DMS 273 treated with DMSO at 0.1 percent for 48 hours (cell line): Measurements from ENCODE around the gene SH2D6.

Experiments used
- DNase-seq: peaks from one replicate; lab custom pipeline; 2025; lab: John Stamatoyannopoulos, UW

The SH2D6 gene

DNA sequence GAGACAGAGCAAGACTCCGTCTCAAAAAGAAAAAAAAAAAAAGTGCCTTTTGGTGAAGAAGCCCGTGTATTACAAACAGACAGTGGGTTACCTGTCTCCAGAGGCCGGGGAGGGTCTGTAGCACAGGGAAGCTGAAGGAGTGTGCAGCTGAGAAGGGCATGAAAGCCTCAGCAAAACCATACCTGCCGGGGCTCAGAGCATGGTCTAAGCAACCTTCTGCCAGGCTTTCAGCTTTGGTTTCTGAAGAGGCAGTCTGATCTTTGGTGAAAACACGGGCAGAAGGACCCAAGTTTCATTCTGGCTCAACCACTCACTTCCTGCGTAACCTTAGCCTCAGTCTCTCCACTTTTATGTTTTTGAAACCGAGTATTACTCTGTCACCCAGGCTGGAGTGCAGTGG is 21.5 kb downstream of the SH2D6 start:
- DNase-seq: no peak

- no peak for DNase-seq
These were observed 22.2 kb downstream of the SH2D6 start for GRCh38 chr2:85440729-85441128.

DNA sequence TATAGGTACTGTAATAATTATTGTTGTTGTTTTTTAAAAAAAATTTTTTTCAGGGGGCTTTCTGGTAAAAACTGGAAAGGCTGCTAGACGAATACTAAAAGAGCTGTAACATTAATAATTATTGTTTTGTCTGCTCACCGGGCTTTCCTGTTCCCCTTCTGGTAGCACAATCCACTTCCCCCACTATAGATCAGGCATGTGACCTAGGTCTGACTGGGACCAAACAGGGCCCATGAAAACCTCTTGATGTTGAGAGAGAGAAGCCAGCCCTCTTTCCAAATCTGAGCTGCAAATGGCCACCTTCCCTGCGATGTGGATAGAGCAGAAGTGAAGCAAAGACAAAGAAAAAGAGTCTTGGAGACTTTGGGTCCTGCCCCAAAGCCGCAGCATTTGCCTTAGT is 23.4 kb downstream of the SH2D6 start:
- DNase-seq: no peak

DNA sequence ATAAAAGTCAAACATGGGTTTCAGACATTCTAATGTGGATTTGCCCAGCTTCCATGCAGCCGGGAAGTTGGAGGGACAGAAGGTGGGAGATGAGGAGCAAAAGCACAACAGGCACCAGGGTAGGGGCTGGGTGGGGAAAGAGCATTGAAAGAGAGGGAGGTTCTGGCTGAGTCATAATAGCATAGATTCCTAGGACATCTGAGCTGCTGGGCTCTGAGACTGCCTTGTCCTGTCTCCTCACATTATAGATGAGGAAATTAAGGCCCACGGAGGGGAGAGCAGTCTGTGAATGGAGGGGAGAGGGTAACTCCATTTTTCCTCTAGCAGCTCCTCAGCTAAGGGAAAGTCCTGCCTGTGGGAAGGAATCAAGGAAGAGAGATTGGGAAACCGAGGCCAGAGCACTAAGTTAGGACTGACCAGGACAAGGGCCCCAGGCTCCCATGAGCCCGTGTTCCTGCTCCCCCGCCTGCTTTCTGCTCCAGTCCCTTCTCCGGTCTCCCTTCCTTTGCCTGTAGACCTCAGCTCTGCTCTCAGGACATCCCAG is 26.2 kb downstream of the SH2D6 start:
- no peak for DNase-seq

DNA sequence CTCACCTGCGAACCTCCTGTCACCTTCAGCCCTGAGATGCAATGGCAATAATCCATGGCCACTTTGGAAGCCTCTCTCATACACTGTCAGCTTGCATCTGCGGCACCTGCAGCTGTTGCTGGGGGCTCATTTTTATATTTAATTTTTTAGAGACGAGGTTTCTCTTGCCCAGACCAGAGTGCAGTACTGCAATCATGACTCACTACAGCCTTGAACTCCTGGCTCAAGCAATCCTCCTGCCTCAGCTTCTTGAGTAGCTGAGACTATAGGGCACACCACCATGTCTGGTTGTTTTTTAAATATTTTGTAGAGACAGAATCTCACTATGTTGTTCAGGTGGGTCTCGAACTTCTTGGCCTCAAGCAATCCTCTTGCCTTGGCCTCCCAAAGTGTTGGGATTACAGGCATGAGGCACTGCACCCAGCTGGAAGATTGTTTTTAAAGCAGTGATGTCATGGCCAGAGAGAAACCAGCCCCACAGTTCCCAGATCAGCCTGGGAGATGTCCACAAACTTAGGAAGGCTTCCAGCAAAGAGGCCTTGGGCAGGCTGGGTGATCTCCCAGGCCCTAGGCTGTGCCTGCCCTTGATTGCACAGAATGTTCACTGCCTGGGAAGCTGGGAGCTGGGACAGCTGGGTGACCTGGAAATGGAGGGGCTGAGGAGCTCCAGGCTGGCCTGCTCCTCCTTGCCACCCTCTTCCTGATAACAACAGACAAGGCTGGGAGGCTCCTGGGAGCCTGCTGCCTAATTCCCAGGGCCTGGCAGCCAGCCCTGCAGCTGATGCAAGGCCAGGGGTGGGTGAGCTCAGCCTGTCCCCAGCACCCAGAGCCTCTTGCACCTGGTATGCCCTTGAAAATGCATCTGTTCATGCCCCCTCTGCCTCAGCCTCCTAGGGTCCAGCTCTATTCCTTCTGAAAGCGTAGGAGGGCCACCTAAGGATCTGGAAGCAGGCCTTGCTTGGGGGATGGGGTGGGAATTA is 27.1 kb downstream of the SH2D6 start:
- DNase-seq: peak; percentile 35

DNA sequence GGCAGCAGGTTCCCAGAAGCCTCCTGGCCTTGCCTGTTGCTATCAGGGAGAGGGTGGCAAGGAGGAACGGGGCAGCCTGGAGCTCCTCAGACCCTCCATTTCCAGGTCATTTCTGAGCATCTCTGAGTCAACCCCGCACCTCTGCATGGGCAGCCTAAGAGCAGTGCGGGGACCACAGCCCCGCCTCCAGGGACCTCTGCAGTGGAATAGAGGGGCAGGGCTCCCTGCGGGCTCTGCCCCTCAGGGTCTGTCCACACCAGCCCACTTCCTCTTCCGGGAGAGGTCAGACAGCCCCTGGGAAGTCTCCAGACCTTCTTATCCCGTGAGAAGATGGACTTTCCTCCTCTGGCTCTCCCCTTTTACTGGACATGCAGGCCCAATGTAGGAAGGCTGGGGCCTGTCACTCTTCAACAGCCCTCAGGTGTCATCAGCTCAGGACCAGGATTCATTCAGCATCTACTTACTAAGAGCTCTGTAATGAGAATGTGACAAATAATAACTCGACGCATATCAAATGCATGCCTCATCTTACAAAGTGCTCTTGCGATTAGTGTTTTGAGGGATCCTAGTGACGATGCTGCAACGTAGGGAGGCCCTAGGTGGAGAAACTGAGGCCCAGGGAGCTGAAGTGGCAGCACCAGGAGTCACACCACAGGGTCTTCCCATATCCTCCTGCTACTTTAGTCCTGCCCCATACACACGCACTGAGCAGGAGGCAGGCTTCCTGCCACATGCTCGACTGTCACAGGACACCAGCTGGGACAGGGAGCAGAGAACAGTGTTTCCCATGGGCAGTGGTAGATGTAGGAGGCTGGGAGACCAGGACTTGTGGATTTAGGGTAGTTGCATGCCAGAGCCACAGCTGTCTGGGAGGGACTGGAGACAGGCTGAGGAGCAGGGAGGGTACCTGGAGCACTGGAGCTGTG is 28.0 kb downstream of the SH2D6 start:
- DNase-seq: no peak

- DNase-seq: no peak
These were observed 28.7 kb downstream of the SH2D6 start for GRCh38 chr2:85447222-85447585.

DNA sequence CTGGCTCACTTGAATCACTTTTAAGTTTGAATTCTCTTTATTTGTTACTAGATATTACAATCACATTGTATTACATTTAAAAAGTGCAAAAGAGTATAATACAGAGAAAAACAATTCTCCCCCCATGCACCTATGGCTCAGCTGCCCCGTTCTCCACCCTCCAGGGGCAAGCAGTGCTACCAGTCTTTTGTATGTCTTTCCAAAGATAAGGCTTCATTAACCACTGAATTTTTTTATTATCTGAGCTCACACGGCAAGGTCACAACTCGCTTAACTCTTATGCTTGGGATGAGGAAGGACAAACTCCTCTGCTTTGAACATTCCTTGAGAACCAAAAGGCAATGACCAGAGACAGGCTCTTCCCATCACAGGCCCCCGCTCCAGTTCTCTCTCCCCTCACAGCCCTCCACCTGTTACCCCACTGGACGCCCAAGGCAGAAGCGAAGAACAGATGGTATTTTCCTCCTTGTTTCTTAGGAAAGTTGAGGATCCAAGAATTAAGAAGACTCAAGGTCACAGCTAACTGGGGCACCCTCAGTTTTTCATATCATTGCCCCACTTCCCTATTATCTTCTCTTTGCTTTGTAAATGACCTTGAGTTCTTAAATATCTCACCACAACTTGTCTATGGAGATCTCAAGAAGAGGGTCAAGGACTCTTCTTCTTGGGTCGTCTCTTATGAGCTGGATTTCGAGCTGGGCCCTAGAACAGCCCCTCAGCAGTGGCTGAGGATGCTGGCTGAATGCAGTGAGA is 30.1 kb downstream of the SH2D6 start:
- no peak for DNase-seq

DNA sequence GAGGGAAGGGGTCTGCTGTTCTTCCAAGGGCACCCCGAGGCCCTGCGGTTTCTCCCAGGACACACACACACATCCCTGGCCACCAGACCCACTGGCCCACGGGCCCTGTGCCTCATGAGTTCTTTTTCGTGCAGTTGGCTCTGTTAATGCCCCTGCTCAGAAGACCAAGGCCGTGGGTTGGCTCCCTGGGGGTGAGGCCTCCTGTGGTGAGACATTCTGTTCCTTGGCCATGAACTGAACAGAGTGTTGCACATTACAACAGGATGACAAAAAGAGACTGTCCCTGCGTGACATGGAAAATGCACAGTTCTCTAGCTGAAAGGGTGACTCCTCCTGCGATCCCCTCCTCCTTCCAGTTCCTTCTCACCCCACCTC is 30.7 kb downstream of the SH2D6 start:
- DNase-seq: no peak

DNA sequence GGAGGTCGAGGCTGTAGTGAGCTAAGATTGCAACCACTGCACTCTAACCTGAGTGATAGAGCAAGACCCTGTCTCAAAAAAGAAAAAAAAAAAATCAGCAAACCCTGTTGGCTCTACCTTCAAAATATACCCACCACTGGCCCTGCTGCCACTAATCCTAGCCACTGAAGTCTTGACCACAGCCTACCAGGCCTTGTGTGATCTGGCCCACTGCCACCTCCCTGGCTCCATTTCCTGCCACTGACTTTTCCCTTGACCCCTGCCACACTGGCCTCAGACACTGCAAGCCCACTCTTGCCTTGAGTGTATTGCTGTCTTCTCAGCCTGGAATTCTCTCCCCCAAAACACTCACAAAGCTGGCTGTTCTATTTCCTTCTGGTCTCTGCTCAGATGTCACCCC is 33.7 kb downstream of the SH2D6 start:
- DNase-seq: no peak

- no peak for DNase-seq
These were observed 35.1 kb downstream of the SH2D6 start for GRCh38 chr2:85453571-85453970.

GRCh38 chr2:85455552-85456090 is 37.1 kb downstream of the SH2D6 start:
- DNase-seq: no peak

DNA sequence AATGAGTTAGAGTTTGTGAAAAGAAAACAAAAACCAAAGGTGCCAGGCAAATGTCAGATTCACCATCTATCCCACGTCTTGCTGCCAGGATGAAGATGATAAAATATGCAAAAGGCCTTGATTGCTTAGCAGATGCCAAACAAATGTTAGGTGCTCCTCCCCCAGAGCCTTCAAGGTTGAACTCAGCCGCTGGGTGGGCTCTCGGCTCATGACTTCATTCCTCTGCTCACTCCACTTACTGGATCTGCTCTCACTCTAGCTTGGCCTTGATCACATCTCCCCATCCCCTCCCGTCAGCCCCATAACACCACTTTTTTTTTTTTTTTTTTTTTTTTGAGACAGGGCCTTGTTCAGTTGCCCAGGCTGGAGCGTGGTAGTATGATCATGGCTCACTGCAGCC is 38.5 kb downstream of the SH2D6 start:
- DNase-seq: no peak

GRCh38 chr2:85457877-85458316 is 39.4 kb downstream of the SH2D6 start:
- no peak for DNase-seq

DNA sequence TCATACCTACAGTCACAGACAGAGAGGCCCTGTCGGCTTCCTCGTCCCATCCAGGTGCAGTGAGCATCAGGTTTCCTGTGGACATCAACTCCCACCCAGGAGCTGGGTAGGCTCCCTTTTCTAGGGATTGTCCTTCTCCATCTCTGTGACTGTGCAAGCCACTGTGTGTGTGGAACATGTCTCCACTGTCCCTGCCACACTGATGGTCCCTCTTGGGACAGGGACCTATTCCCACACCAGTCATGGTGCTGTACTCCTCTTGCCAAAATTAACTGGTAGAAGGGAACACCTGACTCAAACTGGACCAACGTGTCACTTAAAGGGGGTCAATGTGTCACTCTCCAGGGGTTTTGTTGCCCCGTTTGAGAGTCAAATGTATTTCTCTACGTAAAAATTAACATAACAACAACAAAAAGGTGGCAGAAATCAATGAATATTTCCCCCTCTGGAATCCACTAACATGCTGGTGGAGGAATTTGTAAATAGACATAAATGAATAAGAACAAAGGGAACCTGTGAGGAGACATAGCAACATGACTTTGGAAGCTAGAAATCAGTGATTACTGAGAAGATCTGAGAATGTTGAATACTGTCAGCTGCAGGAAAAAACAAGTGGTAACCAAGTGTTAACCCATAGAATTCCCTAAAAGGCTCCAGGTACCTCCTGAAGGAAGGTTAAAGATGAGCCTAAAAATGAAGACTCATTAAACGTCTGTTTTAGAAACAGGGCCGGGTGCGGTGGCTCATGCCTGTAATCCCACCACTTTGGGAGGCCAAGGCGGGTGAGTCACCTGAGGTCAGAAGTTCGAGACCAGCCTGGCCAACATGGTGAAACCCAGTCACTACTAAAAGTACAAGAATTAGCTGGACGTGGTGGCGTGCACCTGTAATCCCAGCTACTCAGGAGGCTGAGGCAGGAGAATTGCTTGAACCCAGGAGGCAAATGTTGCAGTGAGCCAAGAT is 40.4 kb downstream of the SH2D6 start:
- DNase-seq: no peak

DNA sequence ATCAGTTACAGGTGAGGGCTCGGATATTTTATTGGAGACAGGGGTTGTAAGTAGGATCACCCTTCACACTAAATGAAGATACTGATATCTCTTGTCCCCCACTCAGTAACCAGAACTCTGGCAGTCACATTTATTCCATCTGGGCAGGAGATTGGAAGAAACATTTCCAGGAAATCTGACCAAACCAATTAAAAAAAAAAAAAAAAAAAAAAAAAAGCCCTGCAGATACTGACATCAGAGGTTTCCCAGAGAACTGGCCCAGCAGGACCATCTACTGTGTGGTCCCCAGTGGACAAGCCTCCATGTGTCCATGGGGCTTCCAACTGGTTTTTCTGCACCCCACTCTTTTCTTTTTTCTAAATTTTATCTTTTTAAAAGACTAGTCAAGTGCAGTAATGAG is 41.3 kb downstream of the SH2D6 start:
- DNase-seq: no peak

DNA sequence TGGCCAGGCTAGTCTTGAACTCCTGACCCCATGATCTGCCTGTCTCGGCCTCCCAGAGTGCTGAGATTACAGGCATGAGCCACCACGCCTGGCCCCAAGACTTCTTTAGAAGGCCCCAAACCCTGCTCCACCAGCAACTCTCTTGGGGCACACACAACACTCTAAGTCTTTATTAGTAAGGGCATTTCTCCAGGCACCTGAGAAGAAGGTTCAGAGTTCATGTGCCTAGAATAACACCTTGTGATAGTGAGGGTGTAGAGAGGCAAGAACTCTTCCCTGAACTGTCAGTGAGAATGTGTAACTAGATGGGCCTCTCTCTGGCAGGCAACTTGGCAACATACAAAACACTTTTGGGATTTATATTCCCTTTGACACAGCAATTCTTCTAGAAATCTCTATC is 43.8 kb downstream of the SH2D6 start:
- no peak for DNase-seq

- no peak for DNase-seq
These were observed 49.7 kb downstream of the SH2D6 start for GRCh38 chr2:85468096-85468703.

DNA sequence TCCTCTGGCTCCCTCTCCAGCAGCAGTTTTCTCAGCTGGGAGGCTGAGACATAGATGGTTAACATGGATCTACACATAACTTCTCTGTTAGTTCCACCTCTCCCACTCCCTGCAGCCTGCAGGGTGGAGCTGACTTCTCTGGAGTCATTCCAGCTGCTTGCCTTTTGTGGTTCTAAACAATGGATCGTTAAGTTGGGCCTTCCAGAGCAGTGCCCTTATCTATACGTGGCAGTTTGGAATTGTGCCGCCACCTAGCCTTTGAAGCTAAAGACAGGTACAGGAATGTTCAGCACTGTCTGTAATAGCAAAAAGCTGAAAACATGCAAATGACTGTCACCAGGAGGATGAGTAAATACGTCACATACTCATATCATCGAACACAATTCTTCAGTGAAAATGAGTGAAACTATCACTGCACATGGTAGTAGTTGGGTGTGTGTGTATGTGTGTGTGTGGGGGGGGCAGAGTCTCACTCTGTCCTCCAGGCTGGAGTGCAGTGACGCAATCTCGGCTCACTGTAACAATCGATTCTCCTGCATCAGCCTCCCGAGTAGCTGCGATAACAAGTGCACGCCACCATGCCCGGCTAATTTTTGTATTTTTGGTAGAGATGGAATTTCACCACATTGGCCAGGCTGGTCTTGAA is 50.3 kb downstream of the SH2D6 start:
- no peak for DNase-seq
